ENCODE data around the gene MSI2. TPM values are rescaled to one million over a fixed set of nuclear protein-coding genes. Genes with fewer than 3 reads are reported as not detected.

Gene MSI2
- total RNA-seq, 1 donor from 2014 or later: 60.6 TPM

DNA sequence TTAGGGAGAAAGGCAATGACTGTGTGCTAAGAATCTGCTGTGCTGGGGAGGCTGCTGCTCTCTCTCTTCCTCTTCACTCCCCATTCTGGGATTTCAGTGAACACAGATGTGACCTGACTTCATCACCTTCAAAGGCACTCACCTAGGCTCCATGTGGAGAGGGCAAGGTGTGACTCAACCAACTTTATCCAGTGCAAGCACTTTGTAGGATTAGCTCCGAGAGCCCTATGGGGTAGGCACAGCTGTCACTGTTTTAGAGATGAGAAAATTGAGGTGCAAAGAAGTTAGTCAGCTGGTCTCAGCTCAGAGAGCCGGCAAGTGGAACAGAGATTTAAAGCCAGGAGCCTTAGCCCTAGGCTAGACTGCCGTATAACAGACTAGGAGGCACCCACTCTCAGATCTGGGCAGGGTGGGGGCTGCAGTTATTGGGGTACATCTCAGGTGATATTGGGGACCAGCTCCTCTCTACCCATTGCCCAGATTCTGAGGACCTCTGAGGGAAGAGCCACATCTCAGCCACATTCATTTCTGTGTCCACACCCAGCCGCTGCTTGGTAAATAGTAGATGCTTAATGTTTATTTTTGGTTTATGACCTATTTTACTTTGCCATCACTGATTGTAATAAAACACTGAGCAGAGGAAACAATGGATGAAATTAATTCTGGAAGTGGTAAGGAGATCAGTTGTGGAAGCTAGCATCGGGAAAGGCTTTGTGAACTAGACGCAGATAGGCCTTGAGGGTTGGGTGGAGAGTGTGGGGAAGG lies 350.0 kb downstream of the MSI2 start:
- peaks cover 14% of the 10 kb centered on the region for H3K27me3 Mint-ChIP-seq (ENCODE audit: unreplicated experiment)
- no peak overlapping the region for H3K4me3 Mint-ChIP-seq (ENCODE audit: unreplicated experiment)
- no peak for TF ChIP-seq CTCF (IDR thresholded peaks at IDR 0.05; ENCODE audit: unreplicated experiment)
- no peak overlapping the region for H3K27ac Mint-ChIP-seq (ENCODE audit: unreplicated experiment)
- no peaks in the 10 kb centered on the region for H3K9me3 Mint-ChIP-seq (ENCODE audit: unreplicated experiment)
- peaks cover 15% of the 10 kb centered on the region for H3K36me3 Mint-ChIP-seq (ENCODE audit: low read depth, unreplicated experiment)
- DNase-seq (ENCODE audit: low spot score): no peak
- H3K4me1 Mint-ChIP-seq (ENCODE audit: unreplicated experiment): no peaks in the 10 kb centered on the region

GRCh38 chr17:57607553-57608120 lies 351.3 kb downstream of the MSI2 start:
- Mint-ChIP-seq H3K9me3 (ENCODE audit: unreplicated experiment) (no peaks in the 10 kb centered on the region), H3K36me3 (ENCODE audit: low read depth, unreplicated experiment) (peaks cover 15% of the 10 kb centered on the region), H3K27me3 (ENCODE audit: unreplicated experiment) (peaks cover 17% of the 10 kb centered on the region), H3K4me1 (ENCODE audit: unreplicated experiment) (no peaks in the 10 kb centered on the region), H3K27ac (ENCODE audit: unreplicated experiment) (no peak overlapping the region), H3K4me3 (ENCODE audit: unreplicated experiment) (peak overlapping the region; percentile 31)
- TF ChIP-seq CTCF (IDR thresholded peaks at IDR 0.05; ENCODE audit: unreplicated experiment): no peak
- DNase-seq (ENCODE audit: low spot score): no peak

GRCh38 chr17:57608369-57609124 lies 352.2 kb downstream of the MSI2 start:
- H3K4me3 Mint-ChIP-seq (ENCODE audit: unreplicated experiment): no peak overlapping the region

DNA sequence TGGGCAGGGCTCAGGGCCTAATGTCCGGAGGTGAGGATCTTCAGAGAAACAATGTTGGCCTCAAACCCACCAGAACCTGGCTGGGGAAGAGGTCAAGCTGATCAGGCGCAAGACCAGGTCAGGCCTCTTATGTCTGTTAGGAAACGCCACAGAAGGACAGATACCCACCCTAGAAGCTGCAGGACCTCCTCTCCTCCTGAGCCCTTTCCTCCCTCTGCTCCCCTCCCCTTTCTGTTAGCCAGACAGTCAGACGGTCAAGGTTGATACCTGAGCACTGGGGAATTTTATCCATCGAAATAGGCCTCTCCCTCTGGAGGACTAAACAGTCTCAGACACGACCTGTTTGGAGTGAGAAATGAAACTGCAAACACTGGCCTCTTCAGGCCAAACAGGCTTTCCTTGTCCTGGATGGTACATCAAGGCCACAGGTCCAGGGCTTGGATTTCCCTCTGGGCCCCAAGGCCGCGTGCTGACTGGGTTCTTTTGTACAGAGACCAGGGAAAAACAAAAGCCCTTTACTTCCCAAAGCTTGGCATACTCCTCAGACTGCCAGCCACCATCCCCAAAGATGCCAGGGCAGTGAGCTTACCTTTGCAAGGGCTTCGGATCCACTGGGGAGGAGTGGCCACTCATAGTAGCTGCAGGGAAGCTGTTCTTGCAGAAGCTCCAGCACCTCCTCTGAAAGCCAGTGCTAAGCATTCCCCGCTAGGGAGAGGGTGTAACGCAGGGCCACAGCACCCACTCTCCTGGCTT lies 353.0 kb downstream of the MSI2 start:
- Mint-ChIP-seq H3K27ac (ENCODE audit: unreplicated experiment) (no peak overlapping the region), H3K36me3 (ENCODE audit: low read depth, unreplicated experiment) (peaks cover 9% of the 10 kb centered on the region), H3K4me1 (ENCODE audit: unreplicated experiment) (no peaks in the 10 kb centered on the region), H3K27me3 (ENCODE audit: unreplicated experiment) (peaks cover 17% of the 10 kb centered on the region), H3K9me3 (ENCODE audit: unreplicated experiment) (no peaks in the 10 kb centered on the region), H3K4me3 (ENCODE audit: unreplicated experiment) (no peak overlapping the region)
- no peak for DNase-seq (ENCODE audit: low spot score)
- TF ChIP-seq CTCF (IDR thresholded peaks at IDR 0.05; ENCODE audit: unreplicated experiment): no peak

More at GRCh38 chr17:57608369-57609124, 352.2 kb downstream of the MSI2 start:
- H3K4me1 Mint-ChIP-seq (ENCODE audit: unreplicated experiment): no peaks in the 10 kb centered on the region
- peak overlapping the region; percentile 11 for H3K27ac Mint-ChIP-seq (ENCODE audit: unreplicated experiment)
- no peak for DNase-seq (ENCODE audit: low spot score)
- no peak for TF ChIP-seq CTCF (IDR thresholded peaks at IDR 0.05; ENCODE audit: unreplicated experiment)
- H3K27me3 Mint-ChIP-seq (ENCODE audit: unreplicated experiment): peaks cover 18% of the 10 kb centered on the region
- peaks cover 15% of the 10 kb centered on the region for H3K36me3 Mint-ChIP-seq (ENCODE audit: low read depth, unreplicated experiment)
- no peaks in the 10 kb centered on the region for H3K9me3 Mint-ChIP-seq (ENCODE audit: unreplicated experiment)

Measured in endothelial cell (in vitro differentiated cells).